ENCODE measurements around the gene ITSN2. TPM values are rescaled to one million over a fixed set of nuclear protein-coding genes. Genes with fewer than 3 reads are reported as not detected.
A peak's percentile ranks its signal among the peaks of the same experiment; 100 is the strongest.

Gene ITSN2
- total RNA-seq, 1 donor from 2014 or later: 28.6 TPM

GRCh38 chr2:24375349-24376087 is 15.2 kb upstream of the ITSN2 start:
- TF ChIP-seq, protein P1, sequence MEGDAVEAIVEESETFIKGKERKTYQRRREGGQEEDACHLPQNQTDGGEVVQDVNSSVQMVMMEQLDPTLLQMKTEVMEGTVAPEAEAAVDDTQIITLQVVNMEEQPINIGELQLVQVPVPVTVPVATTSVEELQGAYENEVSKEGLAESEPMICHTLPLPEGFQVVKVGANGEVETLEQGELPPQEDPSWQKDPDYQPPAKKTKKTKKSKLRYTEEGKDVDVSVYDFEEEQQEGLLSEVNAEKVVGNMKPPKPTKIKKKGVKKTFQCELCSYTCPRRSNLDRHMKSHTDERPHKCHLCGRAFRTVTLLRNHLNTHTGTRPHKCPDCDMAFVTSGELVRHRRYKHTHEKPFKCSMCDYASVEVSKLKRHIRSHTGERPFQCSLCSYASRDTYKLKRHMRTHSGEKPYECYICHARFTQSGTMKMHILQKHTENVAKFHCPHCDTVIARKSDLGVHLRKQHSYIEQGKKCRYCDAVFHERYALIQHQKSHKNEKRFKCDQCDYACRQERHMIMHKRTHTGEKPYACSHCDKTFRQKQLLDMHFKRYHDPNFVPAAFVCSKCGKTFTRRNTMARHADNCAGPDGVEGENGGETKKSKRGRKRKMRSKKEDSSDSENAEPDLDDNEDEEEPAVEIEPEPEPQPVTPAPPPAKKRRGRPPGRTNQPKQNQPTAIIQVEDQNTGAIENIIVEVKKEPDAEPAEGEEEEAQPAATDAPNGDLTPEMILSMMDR (IDR thresholded peaks at IDR 0.05): no peak

GRCh38 chr2:24374301-24374700 is 14.0 kb upstream of the ITSN2 start:
- H3K36me3 Mint-ChIP-seq (ENCODE audit: low read depth): no peaks in the 10 kb centered on the region
- DNase-seq (ENCODE audit: low spot score): no peak
- no peaks in the 10 kb centered on the region for H3K27me3 Mint-ChIP-seq (ENCODE audit: low read depth)
- no peaks in the 10 kb centered on the region for H3K9me3 Mint-ChIP-seq (ENCODE audit: low read depth)
- no peak overlapping the region for H3K4me3 Mint-ChIP-seq (ENCODE audit: unreplicated experiment)
- TF ChIP-seq, protein P1 (IDR thresholded peaks at IDR 0.05): no peak
- H3K4me1 Mint-ChIP-seq (ENCODE audit: low read depth): no peaks in the 10 kb centered on the region
- H3K27ac Mint-ChIP-seq (ENCODE audit: unreplicated experiment): no peak overlapping the region

More at GRCh38 chr2:24375349-24376087, 15.2 kb upstream of the ITSN2 start:
- Mint-ChIP-seq H3K4me1 (ENCODE audit: low read depth) (no peaks in the 10 kb centered on the region), H3K9me3 (ENCODE audit: low read depth) (no peaks in the 10 kb centered on the region), H3K27me3 (ENCODE audit: low read depth) (no peaks in the 10 kb centered on the region), H3K36me3 (ENCODE audit: low read depth) (no peaks in the 10 kb centered on the region), H3K27ac (ENCODE audit: unreplicated experiment) (no peak overlapping the region), H3K4me3 (ENCODE audit: unreplicated experiment) (no peak overlapping the region)
- DNase-seq (ENCODE audit: low spot score): no peak

DNA sequence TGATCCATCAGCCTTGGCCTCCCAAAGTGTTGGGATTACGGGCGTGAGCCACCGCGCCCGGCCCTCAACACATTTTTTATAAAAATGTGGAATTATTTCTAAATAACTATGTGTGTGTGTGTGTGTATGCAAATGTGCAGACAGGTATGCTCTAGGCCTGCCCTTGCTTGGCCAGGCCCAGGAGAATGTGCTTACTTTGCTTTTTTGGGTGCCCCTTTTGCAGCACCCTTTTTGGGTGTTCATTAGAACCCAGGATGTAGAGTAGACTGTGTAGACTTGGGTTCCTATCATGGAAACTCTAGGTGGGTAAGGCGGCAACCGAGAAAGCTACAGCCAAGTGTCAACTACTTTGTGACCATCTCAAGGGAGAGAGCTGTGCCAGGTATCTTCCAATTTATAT is 11.7 kb upstream of the ITSN2 start:
- H3K9me3 Mint-ChIP-seq (ENCODE audit: low read depth): no peaks in the 10 kb centered on the region
- H3K27me3 Mint-ChIP-seq (ENCODE audit: low read depth): no peaks in the 10 kb centered on the region
- H3K27ac Mint-ChIP-seq (ENCODE audit: unreplicated experiment): no peak overlapping the region
- TF ChIP-seq, protein P1 (IDR thresholded peaks at IDR 0.05): no peak
- no peaks in the 10 kb centered on the region for H3K36me3 Mint-ChIP-seq (ENCODE audit: low read depth)
- H3K4me1 Mint-ChIP-seq (ENCODE audit: low read depth): no peaks in the 10 kb centered on the region
- DNase-seq (ENCODE audit: low spot score): no peak
- no peak overlapping the region for H3K4me3 Mint-ChIP-seq (ENCODE audit: unreplicated experiment)

DNA sequence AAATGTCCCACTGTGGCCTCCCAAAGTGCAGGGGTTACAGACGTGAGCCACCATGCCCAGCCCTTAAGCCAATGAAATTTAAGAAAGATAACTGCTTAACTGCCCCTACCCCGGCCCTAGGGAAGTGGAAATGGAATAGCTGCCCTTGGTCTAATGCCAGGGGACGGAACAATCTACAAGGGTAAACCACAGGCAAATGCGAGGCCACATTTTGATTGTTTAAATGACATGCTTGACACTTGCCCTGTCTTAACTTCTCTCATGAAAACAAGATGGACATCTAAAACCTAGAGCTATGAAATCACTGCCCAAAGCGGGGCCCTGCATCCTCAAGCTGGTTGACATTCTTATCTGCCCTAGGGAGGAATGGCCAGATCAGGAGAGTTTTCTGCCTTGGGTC is 5.5 kb upstream of the ITSN2 start:
- Mint-ChIP-seq H3K4me3 (ENCODE audit: unreplicated experiment) (no peak overlapping the region), H3K4me1 (ENCODE audit: low read depth) (peaks cover 24% of the 10 kb centered on the region), H3K27ac (ENCODE audit: unreplicated experiment) (peak overlapping the region; percentile 89), H3K9me3 (ENCODE audit: low read depth) (no peaks in the 10 kb centered on the region), H3K36me3 (ENCODE audit: low read depth) (no peaks in the 10 kb centered on the region), H3K27me3 (ENCODE audit: low read depth) (no peaks in the 10 kb centered on the region)
- TF ChIP-seq, protein P1 (IDR thresholded peaks at IDR 0.05): no peak
- no peak for DNase-seq (ENCODE audit: low spot score)

DNA sequence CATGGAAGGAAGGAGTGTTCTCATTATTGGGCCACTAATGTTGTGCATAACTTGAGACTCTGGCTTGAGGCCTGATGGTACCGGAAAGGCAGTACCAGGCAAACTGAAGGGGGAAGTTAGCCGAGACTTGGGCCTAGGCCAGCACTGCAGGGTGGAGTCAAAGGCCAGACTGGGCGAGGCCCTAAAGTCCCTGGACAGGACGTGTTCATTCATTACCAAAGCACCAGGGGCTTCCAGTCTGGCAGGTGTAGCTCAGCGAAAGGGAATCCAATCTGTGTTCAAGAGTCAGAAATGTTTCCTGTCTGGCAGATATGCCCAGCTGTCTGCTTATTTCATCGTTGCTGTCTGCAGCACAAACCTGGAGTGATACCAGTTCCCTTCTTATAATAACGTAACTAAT is 4.7 kb upstream of the ITSN2 start:
- DNase-seq (ENCODE audit: low spot score): no peak
- no peak overlapping the region for H3K4me3 Mint-ChIP-seq (ENCODE audit: unreplicated experiment)
- H3K27ac Mint-ChIP-seq (ENCODE audit: unreplicated experiment): peak overlapping the region; percentile 89
- H3K9me3 Mint-ChIP-seq (ENCODE audit: low read depth): no peaks in the 10 kb centered on the region
- H3K4me1 Mint-ChIP-seq (ENCODE audit: low read depth): peaks cover 25% of the 10 kb centered on the region
- no peaks in the 10 kb centered on the region for H3K27me3 Mint-ChIP-seq (ENCODE audit: low read depth)
- TF ChIP-seq, protein P1 (IDR thresholded peaks at IDR 0.05): no peak
- no peaks in the 10 kb centered on the region for H3K36me3 Mint-ChIP-seq (ENCODE audit: low read depth)

Data from chondrocyte (in vitro differentiated cells).